NCI-H526 treated with DMSO at 0.1 percent for 48 hours (cell line): Measurements from ENCODE around the gene MRGPRX4.
"Not testable (repeated sequence)": the region's sequence is repeated elsewhere in the genome, so short reads cannot be mapped to it uniquely, and the experiment has no call there.

Experiments used
- DNase-seq: peaks from one replicate; lab custom pipeline; 2025; lab: John Stamatoyannopoulos, UW

Gene MRGPRX4

DNA sequence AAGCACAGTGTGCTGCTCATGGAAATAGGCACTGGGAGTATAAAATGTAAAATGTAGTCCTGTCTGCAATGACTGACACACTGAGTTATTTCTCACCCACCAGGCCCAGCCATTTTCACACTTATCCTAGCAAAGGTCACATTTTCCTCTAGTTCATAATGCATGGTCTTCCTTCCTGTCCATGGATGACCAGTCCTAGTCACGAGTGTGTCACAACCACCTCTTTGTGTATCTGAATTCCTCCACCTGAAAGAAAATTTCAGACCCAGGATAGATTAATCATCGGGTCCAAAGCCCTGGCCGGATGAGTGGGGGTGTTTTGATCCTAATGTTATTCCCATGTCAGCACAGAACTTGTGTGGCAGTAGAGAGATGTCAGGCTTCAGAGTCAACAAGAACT, at the start of gene MRGPRX4:
Gene MRGPRX4, plus strand, starts transcription at position 172 of the 400 bp plus-strand sequence. CDS start 420 bp downstream, outside the sequence.
- DNase-seq, result no peak

DNA sequence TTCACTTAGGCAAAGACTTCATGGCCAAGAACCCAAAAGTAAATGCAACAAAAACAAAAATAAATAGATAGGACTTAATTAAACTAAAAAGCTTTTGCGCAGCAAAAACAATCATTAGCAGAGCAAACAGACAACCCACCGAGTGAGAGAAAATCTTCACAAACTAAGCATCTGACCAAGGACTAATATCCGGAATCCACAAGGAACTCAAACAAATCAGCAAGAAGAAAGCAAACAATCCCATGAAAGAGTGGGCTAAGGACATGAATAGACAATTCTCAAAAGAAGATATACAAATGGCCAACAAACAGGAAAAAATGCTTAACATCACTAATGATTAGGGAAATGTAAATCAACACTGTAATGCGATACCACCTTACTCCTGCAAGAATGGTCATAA, 41.5 kb upstream of the MRGPRX4 start:
- not testable (repeated sequence) for DNase-seq

GRCh38 chr11:18132341-18132740, 40.3 kb upstream of the MRGPRX4 start, which contains the start of gene MRGPRX3:
Gene MRGPRX3, plus strand, starts transcription at chr11:18132571. Its CDS starts 4,632 bp downstream, at chr11:18137203.
- no peak for DNase-seq

DNA sequence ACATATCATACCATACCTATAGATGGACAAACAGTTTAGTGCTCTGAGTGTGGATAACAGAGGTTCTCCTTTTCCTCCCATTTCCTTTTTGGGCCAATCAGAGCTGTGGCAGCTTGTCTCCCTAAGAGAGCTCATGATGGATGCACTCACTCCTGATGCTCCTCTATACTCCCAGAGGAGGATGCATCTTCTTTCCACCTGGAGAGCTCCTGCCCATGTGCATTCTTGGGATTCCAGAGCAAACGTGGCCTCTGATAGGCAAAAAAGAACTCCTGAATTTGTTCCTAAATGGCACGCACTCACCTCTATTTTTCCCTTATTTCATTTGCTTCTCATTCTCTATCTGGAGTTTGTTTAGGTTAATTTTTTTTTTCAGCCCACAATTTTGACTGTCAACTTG, 37.3 kb upstream of the MRGPRX4 start:
- no peak for DNase-seq

DNA sequence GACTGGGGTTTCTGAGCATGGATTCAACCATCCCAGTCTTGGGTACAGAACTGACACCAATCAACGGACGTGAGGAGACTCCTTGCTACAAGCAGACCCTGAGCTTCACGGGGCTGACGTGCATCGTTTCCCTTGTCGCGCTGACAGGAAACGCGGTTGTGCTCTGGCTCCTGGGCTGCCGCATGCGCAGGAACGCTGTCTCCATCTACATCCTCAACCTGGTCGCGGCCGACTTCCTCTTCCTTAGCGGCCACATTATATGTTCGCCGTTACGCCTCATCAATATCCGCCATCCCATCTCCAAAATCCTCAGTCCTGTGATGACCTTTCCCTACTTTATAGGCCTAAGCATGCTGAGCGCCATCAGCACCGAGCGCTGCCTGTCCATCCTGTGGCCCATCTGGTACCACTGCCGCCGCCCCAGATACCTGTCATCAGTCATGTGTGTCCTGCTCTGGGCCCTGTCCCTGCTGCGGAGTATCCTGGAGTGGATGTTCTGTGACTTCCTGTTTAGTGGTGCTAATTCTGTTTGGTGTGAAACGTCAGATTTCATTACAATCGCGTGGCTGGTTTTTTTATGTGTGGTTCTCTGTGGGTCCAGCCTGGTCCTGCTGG, 35.3 kb upstream of the MRGPRX4 start:
- DNase-seq, result no peak

DNA sequence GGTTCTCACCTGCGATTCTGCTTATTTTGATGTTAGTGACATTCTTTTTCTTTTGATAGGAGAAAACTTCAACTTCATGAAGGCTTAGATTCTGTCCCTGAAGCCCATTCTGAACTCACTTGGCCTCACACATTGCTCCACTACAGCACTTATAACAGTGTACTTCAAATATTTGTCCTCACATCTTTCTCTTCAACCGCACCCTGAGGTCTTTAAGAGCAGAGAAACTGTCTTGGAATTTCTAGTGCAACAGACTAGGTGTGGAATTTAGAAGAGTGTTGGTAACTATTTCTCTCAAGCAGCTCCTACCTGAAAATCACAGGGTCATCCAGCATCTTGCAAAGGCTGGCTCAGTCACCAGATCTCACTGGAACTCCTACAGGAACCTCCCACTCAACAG, 32.5 kb upstream of the MRGPRX4 start:
- DNase-seq, result no peak

DNA sequence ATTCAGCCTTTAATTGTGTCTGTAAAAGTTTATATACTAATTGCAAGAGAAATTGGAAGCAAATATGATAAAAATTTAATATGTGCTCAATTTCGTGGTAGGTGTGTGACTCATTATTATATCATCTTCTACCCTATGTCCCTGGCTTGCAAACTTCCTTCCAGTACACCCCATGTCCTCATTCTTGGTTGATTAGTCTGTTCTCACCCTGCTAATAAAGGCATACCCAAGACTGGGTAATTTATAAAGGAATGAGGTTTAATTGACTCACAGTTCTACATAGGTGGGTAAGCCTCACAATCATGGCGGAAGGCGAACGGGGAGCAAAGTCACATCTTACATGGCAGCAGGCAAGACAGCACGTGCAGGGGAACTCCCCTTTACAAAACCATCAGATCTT, 28.4 kb upstream of the MRGPRX4 start:
- DNase-seq, result no peak

GRCh38 chr11:18145025-18145424, 27.6 kb upstream of the MRGPRX4 start:
- no peak for DNase-seq

DNA sequence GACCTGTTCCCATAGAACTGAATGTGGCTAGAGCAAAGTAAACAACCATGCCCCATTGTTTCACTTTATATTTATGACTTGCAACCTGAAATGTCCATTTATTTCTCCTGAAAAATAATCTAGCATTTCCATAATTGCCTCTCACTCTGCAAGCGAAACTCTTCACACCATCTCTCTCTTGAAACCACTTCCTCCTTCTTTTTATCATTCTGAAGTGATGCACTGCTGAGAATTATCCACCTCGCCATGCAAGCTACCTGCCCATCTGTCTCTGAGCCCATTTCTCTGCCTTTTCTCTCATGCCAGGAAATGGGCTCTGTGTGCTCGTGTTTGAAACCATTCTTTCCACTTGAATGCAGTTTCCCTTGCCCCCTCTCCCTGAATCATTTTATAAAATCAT, 26.8 kb upstream of the MRGPRX4 start:
- no peak for DNase-seq

- DNase-seq, result no peak
Observed at GRCh38 chr11:18151581-18151980, 21.1 kb upstream of the MRGPRX4 start.

GRCh38 chr11:18168372-18168771, 4.3 kb upstream of the MRGPRX4 start:
- no peak for DNase-seq

GRCh38 chr11:18171377-18172000, 1.1 kb upstream of the MRGPRX4 start:
- DNase-seq, result peak; percentile 38

DNA sequence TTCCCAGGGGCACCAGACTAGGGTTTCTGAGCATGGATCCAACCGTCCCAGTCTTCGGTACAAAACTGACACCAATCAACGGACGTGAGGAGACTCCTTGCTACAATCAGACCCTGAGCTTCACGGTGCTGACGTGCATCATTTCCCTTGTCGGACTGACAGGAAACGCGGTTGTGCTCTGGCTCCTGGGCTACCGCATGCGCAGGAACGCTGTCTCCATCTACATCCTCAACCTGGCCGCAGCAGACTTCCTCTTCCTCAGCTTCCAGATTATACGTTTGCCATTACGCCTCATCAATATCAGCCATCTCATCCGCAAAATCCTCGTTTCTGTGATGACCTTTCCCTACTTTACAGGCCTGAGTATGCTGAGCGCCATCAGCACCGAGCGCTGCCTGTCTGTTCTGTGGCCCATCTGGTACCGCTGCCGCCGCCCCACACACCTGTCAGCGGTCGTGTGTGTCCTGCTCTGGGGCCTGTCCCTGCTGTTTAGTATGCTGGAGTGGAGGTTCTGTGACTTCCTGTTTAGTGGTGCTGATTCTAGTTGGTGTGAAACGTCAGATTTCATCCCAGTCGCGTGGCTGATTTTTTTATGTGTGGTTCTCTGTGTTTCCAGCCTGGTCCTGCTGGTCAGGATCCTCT, 709 bp downstream of the MRGPRX4 start:
- DNase-seq, result no peak

DNA sequence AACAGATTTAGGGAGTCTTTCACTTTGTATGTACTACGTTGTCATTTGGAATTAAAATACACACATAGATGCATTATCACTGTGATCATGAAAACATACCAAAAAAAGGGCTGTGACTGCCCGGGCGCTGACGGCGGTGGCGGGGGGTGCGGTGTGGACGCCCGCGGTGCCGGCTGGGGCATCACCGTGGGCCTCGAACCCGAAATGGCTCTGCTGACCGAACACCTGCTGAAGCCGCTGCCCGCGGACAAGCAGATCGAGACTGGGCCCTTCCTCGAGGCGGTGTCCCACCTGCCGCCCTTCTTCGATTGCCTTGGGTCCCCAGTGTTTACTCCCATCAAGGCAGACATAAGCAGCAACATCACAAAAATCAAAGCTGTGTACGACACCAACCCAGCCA, 16.2 kb downstream of the MRGPRX4 start:
- no peak for DNase-seq

GRCh38 chr11:18189476-18190245, 17.0 kb downstream of the MRGPRX4 start:
- not testable (repeated sequence) for DNase-seq

DNA sequence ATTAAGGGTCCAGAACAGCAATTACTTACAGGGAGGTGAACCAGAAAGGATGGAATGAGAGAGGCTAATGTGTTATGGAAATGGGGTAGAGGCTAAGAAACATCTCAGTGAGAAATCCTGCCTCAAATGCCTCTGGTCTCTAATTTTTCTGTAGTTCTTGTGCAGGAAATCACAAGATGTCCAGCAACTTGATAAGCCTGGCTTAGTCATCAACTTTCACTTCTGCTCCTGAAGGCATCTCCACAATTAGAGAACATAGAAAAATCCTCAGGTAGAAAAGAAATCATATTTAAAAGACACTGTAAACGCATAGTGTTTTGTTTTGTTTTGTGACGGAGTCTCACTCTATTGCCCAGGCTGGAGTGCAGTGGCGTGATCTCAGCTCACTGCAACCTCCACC, 18.7 kb downstream of the MRGPRX4 start:
- no peak for DNase-seq

DNA sequence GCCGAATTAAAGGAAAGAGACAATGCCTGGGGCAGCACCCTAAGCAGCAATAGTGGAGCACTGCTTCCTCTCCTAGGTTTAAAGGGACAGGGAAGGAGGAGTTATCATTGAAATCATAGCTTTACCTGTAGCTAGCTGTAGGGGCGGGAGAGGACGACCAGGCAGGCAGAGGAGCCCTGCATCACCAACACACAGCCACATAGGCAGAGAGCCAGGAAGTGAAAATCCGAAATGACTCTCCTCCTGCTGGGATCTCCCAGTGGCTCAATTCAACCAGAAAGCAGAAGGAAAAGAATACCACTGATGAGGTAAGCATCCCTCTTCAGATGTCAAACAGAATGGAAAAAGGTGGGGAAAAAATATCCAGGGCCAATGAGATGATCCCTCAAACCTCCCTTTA, 20.4 kb downstream of the MRGPRX4 start:
- DNase-seq, result no peak

- no peak for DNase-seq
Observed at GRCh38 chr11:18196532-18196931, 23.9 kb downstream of the MRGPRX4 start.

GRCh38 chr11:18197738-18198137, 25.1 kb downstream of the MRGPRX4 start:
- DNase-seq, result not testable (repeated sequence)

DNA sequence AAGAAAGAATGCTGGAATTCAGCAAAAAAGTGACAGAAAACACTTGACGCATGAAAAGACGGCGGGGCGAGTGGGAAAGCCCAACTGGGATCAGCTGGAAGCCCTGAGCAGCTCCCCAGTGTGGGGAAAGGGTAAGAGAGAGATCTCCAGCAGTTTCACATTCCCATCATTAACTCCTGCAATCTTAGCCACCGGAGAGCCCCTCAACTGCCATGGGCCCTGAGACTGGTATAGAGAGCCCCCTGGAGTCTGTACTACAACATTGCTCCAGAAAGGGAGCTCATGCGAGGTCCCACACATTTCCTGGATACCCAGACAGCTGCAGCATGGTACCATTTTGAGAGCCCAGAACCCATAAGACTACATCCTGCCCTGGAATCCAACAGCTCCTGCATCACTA, 31.1 kb downstream of the MRGPRX4 start:
- DNase-seq, result no peak

- DNase-seq, result no peak
Observed at GRCh38 chr11:18204220-18204619, 31.6 kb downstream of the MRGPRX4 start.

GRCh38 chr11:18204771-18205170, 32.1 kb downstream of the MRGPRX4 start:
- no peak for DNase-seq

GRCh38 chr11:18209058-18209457, 36.4 kb downstream of the MRGPRX4 start:
- no peak for DNase-seq
